HG03354 (cell line): ENCODE data around the gene CCDC71L.
"Not testable (repeated sequence)": the region's sequence is repeated elsewhere in the genome, so short reads cannot be mapped to it uniquely, and the experiment has no call there.

Experiments used
- ATAC-seq: cut with Tn5 transposase; IDR thresholded peaks from one replicate; pipeline ENCODE4 v1.9.1; 2021; ENCODE audit warnings: mild to moderate bottlenecking; ENCODE audit not compliant: unreplicated experiment, poor library complexity, severe bottlenecking

CCDC71L gene

DNA sequence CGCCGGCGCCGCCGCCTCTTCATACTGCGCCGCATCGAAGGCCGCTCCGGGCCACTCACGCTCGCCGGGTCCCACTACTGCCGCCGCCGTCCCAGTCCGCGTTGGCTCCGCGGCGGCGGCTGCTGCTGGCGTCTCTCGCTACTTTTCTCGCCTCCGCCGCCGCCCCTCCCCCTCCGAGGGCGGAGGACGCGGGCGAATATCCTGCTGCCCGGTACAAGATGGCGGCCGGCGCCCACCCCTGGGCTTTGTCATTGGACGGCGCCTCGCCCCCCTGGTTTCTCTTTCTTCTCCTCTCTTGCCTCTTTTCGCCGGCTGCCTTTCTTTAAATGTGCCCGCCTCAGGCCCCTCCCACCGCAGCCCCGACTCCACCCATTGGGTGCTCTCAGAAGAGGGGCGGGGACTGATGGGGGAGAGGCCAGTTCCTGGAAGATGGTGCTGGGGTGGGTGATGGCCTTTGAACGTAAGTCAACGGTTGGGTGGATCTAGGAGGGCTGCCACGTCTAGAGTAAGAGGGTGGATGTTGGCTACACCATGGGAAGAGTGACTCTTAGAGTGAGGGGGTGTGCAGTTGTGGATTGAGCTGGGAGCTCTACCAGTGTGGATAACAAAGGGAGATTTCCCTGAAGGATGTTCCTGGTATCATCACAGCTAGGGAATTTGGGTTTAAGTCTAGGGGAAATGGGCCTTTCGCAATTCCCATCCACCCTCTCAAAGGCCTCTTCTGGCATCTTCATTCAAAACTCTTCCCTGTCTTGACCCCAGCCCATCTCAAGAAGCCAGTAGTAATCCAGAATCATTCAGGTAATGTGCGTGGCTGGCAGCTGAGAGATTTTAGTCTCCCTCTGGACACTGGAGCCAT lies at the start of gene CCDC71L:
CCDC71L (minus strand) TSS at position 297 of the 859 bp plus-strand sequence; CDS start at position 35, 262 bp downstream.
- ATAC-seq = peak; percentile 84

- ATAC-seq = not testable (repeated sequence)
These were observed 48.6 kb upstream of the CCDC71L start for GRCh38 chr7:106709604-106710003.

- no peak for ATAC-seq
These were observed 43.3 kb upstream of the CCDC71L start for GRCh38 chr7:106704000-106704840.

DNA sequence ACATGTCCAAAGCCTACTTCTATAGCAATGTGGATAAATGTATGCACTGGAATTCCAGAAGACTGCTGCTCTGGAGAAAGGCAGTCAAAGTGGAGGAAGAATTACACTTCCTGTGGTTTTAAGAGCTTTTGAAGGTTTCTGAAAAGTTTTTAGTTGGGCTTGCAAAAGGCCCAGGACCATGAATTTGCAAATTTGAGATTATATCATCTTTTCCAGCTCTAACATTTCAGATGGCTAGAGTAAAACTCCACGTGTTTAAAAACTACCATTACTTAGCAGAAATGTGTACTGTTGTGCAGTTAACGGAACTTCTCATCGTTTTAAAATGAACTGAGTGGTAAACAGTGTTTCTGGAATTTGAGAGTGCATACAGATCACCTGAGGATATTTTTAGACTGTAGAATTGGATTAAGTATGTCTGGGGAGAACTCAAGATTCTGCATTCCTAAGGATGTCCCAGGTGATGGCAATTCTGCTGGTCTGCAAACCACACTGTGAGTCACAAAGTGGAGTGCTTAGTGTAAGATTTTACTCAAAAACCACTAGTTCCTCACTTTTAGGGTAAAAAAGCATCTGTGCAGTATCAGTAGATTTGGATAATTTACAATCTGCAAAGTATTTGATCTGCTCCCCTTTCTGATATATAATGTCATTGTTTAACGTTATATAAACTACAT lies 32.9 kb upstream of the CCDC71L start:
- no peak for ATAC-seq

GRCh38 chr7:106692450-106693051 lies 31.6 kb upstream of the CCDC71L start:
- ATAC-seq = no peak

DNA sequence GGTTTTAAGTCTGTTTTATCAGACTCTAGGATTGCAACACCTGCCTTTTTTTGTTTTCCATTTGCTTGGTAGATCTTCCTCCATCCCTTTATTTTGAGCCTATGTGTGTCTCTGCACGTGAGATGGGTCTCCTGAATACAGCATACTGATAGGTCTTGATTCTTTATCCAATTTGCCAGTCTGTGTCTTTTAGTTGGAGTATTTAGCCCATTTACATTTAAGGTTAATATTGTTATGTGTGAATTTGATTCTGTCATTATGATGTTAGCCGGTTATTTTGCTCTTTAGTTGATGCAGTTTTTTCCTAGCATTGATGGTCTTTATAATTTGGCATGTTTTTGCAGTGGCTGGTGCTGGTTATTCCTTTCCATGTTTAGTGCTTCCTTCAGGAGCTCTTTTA lies 27.2 kb upstream of the CCDC71L start:
- not testable (repeated sequence) for ATAC-seq

DNA sequence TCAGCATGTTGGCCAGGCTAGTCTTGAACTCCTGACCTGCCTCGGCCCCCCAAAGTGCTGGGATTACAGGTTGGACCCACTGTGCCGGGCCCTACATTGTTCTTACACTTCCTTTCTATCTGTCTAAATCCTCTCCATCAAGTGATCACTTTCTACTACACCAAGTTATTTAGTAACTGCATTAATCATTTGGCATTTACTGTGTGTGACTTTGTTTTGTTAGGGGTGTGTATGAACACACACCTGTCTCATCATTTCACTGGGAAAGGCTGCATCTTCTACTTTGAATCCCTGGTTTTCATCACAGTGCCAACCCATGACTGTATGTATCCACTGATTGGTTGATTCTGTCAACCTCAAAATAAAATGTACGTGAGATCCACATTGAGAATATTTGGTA lies 23.0 kb upstream of the CCDC71L start:
- no peak for ATAC-seq

- no peak for ATAC-seq
These were observed 21.0 kb upstream of the CCDC71L start for GRCh38 chr7:106681815-106682495.

- peak; percentile 98 for ATAC-seq
These were observed 18.4 kb upstream of the CCDC71L start for GRCh38 chr7:106679153-106679931.

- ATAC-seq = no peak
These were observed 17.8 kb upstream of the CCDC71L start for GRCh38 chr7:106678795-106679152.

GRCh38 chr7:106676506-106676905 lies 15.5 kb upstream of the CCDC71L start:
- not testable (repeated sequence) for ATAC-seq

DNA sequence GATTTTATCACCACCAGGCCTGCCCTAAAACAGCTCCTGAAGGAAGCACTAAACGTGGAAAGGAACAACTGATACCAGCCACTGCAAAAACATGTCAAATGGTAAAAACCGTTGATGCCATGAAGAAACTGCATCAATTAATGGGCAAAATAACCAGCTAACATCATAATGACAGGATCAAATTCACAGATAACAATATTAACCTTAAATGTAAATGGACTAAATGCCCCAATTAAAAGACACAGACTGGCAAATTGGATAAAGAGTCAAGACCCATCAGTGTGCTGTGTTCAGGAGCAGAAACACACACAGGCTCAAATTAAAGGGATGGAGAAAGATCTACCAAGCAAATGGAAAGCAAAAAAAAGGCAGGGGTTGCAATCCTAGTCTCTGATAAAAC lies 12.7 kb upstream of the CCDC71L start:
- not testable (repeated sequence) for ATAC-seq

DNA sequence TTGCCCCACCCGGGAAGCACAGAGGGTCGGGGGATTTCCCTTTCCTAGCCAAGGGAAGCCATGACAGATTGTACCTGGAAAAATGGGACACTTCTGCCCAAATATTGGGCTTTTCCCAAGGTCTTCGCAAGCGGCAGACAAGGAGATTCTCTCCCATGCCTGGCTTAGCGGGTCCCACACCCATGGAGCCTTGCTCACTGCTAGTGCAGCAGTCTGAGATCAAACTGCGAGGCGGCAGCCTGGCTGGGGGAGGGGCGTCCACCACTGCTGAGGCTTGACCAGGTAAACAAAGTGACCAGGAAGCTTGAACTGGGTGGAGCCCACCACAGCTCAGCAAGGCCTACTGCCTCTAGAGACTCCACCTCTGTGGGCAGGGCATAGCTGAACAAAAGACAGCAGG lies 11.0 kb upstream of the CCDC71L start:
- not testable (repeated sequence) for ATAC-seq

GRCh38 chr7:106671160-106671559 lies 10.2 kb upstream of the CCDC71L start:
- ATAC-seq = no peak

DNA sequence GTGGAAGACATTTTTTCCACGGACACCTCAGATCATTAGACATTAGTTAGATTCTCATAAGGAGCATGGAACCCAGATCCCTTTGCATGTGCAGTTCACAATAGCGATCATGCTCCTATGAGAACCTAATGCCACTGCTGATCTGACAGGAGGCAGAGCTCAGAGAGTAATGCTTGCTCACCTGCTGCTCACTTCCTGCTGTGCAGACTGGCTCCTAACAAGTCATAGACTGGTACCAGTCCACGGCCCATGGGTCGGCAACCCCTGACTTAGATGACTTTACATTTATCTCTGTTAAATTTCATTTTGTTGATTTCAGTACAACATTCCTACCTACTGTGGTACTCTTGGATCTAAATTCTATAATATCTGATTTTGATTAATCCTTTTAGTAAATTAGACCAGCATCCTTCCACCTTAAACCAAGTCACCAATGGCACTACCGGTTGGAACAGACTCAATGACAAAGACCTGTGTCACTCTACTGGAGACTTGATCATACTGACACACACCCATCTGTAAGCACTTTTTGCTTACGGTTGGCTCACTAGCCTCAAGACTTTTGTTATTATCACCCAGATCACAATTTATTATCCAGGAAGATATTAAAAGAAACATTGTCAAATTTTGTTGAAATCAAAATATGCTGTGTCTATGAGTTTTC lies 8.0 kb upstream of the CCDC71L start:
- no peak for ATAC-seq

DNA sequence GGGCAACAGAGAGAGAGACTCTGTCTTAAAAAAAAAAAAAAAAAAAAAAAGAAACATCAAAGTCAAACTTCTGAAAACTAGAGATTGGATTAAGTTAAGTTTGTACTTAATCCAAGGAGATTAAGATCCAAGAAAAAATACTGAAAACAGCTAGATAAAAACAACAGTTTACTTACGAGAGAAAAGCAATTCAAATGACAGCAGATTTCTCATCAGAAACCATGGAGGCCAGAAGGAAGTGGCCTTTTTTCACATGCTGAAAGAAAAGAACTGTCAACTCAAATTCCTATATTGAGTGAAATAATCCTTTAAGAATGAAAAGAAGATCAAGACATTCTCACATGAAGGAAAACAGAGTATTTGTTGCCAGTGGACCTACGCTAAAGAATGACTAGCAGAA lies 5.4 kb upstream of the CCDC71L start:
- no peak for ATAC-seq

DNA sequence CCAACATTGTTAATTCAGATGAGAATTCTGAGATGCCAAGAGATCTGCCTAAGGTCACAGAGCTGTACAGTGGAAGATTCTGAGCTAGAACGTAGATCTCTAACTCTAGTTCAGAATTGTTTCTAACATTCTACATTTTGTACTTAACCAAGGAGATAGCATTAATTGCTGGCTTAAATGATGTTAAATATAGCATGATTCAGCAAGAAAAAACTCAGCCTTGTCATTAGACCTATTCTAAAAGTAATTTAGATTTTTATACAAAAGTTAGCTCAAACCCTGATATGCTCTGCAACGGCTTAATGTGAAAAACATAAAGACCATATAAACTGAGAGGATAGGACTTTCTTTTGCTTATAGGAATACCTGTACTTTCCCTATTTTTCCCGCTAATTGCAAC lies 3.4 kb upstream of the CCDC71L start:
- ATAC-seq = no peak
